ENCODE results near the gene HIPK3.

DNA sequence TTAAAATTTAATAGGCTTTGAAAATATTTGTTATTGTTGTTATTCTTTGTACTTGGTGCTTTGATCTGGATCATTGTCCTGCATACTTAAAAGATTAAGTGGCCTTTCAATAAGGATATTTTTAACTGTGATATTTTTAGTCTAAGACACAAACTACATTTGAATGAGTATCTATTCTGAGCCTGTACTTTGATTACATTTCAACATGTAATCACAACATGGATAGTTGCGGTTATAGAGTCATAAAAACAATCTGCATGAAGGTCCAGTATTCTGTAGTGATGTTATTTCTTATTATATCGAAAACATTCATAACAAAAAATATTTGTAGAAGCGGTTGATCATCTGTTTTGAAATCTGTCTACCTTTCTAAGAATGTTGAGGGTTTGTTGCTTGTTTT, 58.6 kb downstream of the HIPK3 start:
- TF ChIP-seq CTCF (IDR thresholded peaks at IDR 0.05) (no peak), POLR2A (IDR thresholded peaks at IDR 0.05) (no peak)

Data from adrenal gland (tissue), 5 donors.